Choroid plexus epithelial cell (primary cell): ENCODE measurements around the gene HSPA8.
"Not testable (repeated sequence)": the region's sequence is repeated elsewhere in the genome, so short reads cannot be mapped to it uniquely, and the experiment has no call there.

Experiments used
- DNase-seq: peaks from one replicate; pipeline ENCODE4 v3.0.0-alpha.2; 2010; ENCODE audit warnings: low read depth
- H3K4me3 ChIP-seq: 2 replicates; pipeline ENCODE4 v1.5.1; 2011; ENCODE audit warnings: low read depth, mild to moderate bottlenecking, control low read depth, low read length, moderate library complexity
- TF ChIP-seq, protein P1 (sequence below): conservative IDR thresholded peaks from 2 replicates; pipeline ENCODE4 v1.5.1; 2011; ENCODE audit warnings: low read depth, mild to moderate bottlenecking, control low read depth, inconsistent platforms, low read length, moderate library complexity

HSPA8 gene

DNA sequence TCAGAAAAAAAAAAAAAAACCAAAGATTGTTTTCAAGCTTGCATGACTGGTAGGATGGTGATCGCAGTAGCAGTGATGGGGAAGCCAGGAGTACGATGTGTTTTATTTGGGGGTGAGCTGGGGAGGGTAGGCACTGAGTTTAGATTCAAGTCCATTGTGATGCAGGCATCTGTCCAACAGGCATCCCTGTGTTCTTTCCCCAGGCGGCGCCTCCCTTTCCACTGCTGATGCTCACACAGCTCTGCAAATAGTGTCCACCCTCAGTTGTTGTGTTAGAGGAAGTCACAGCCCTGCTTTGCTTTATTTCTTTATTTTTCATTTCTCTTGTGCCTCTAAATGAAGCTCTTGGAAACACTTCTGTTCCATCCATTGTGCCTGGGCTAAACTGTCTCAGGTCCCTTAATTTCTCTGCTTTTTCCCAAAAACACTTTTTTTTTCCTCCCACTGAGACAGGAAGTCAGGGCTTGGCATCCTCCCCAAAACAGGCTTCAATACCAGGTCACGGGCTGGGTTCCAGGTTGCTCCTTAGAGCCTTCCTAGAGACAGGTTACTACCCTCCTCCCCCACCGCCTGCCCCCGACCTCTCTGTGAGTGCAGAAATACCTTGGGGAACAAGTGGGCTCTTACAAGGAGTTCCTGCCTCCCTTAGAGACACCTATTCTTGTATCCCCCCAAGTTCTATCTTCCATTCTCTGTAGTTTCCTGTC lies 38.6 kb upstream of the HSPA8 start:
- TF ChIP-seq, protein P1, sequence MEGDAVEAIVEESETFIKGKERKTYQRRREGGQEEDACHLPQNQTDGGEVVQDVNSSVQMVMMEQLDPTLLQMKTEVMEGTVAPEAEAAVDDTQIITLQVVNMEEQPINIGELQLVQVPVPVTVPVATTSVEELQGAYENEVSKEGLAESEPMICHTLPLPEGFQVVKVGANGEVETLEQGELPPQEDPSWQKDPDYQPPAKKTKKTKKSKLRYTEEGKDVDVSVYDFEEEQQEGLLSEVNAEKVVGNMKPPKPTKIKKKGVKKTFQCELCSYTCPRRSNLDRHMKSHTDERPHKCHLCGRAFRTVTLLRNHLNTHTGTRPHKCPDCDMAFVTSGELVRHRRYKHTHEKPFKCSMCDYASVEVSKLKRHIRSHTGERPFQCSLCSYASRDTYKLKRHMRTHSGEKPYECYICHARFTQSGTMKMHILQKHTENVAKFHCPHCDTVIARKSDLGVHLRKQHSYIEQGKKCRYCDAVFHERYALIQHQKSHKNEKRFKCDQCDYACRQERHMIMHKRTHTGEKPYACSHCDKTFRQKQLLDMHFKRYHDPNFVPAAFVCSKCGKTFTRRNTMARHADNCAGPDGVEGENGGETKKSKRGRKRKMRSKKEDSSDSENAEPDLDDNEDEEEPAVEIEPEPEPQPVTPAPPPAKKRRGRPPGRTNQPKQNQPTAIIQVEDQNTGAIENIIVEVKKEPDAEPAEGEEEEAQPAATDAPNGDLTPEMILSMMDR, result no peak
- DNase-seq, result peak; percentile 26

GRCh38 chr11:123098990-123099389 lies 37.1 kb upstream of the HSPA8 start:
- no peak overlapping the region for H3K4me3 ChIP-seq
- no peak for DNase-seq
- TF ChIP-seq, protein P1, result no peak

More for the DNA sequence above, 38.6 kb upstream of the HSPA8 start:
- H3K4me3 ChIP-seq, result no peak overlapping the region

- no peak overlapping the region for H3K4me3 ChIP-seq
- DNase-seq, result no peak
- TF ChIP-seq, protein P1, result no peak
These were observed 31.8 kb upstream of the HSPA8 start for GRCh38 chr11:123093739-123094138.

GRCh38 chr11:123091506-123091905 lies 29.6 kb upstream of the HSPA8 start:
- TF ChIP-seq, protein P1, result no peak
- DNase-seq, result no peak
- no peak overlapping the region for H3K4me3 ChIP-seq

DNA sequence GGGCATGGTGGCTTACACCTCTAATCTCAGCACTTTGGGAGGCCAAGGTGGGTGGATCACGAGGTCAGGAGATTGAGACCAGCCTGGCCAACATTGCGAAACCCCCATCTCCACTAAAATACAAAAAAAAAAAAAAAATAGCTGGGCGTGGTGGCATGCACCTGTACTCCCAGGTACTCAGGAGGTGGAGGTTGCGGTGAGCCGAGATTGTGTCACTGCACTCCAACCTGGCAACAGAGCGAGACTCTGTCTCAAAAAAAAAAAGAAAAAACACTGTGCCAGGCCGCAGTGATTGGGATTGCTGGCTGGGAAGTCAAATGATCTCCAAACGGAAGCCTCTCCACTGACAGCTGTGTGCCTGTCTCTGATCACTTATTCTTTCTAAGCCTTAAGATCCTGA lies 28.2 kb upstream of the HSPA8 start:
- not testable (repeated sequence) for H3K4me3 ChIP-seq, DNase-seq

GRCh38 chr11:123088896-123089295 lies 27.0 kb upstream of the HSPA8 start:
- H3K4me3 ChIP-seq, DNase-seq: not testable (repeated sequence)

- not testable (repeated sequence) for DNase-seq, H3K4me3 ChIP-seq
These were observed 25.7 kb upstream of the HSPA8 start for GRCh38 chr11:123087657-123088056.

- no peak for DNase-seq
- H3K4me3 ChIP-seq, result no peak overlapping the region
- TF ChIP-seq, protein P1, result no peak
These were observed 24.4 kb upstream of the HSPA8 start for GRCh38 chr11:123086305-123086704.
